SU-DHL-6 (cell line): ENCODE measurements around the gene SLC1A5.

Experiments used
- H2AFZ ChIP-seq: fragments of 200-600 bp; sonication (generic); 2 replicates; pipeline ENCODE4 v1.6.1; 2014; ENCODE audit warnings: low read depth, mild to moderate bottlenecking, moderate library complexity, mixed read lengths, antibody characterized with exemption, low read length; ENCODE audit not compliant: severe bottlenecking
- H3F3A ChIP-seq: fragments of 200-600 bp; shearing (Covaris generic); 2 replicates; pipeline ENCODE4 v1.6.0; 2016; ENCODE audit warnings: antibody characterized with exemption, mild to moderate bottlenecking; ENCODE audit not compliant: insufficient read depth
- H3K27ac ChIP-seq: fragments of 200-600 bp; sonication (generic); 2 replicates; pipeline ENCODE4 v1.5.1; 2016; ENCODE audit warnings: low read depth, mild to moderate bottlenecking, low read length, moderate library complexity, mixed read lengths
- H3K27me3 ChIP-seq: fragments of 200-600 bp; sonication (generic), shearing (Covaris generic); 2 replicates; pipeline ENCODE4 v1.6.0; 2014; ENCODE audit warnings: mild to moderate bottlenecking, low read length
- H3K36me3 ChIP-seq: fragments of 200-600 bp; sonication (generic); 2 replicates; pipeline ENCODE4 v1.6.1; 2014; ENCODE audit warnings: mild to moderate bottlenecking, low read length, mixed read lengths
- H3K4me2 ChIP-seq: fragments of 300-600, 200-600 bp; shearing (Covaris generic), sonication (generic); 2 replicates; pipeline ENCODE4 v1.6.0; 2014; ENCODE audit warnings: low read length, low read depth, mild to moderate bottlenecking; ENCODE audit not compliant: poor library complexity, severe bottlenecking
- H3K4me3 ChIP-seq: fragments of 200-600 bp; sonication (generic); 2 replicates; pipeline ENCODE4 v1.5.1; 2014; ENCODE audit warnings: antibody characterized with exemption, low read length, mild to moderate bottlenecking, mixed read lengths; ENCODE audit not compliant: insufficient read depth, poor library complexity, severe bottlenecking
- H3K79me2 ChIP-seq: fragments of 200-600 bp; sonication (generic); 2 replicates; pipeline ENCODE4 v1.6.1; 2014; ENCODE audit warnings: mild to moderate bottlenecking, low read length, moderate library complexity; ENCODE audit not compliant: insufficient read depth
- H3K9ac ChIP-seq: fragments of 200-600 bp; sonication (generic); 2 replicates; pipeline ENCODE4 v1.7.0; 2014; ENCODE audit warnings: mild to moderate bottlenecking, low read length
- H3K9me2 ChIP-seq: fragments of 200-600 bp; sonication (generic); replicated peaks from 2 replicates; pipeline ENCODE4 v1.6.1; 2014; ENCODE audit warnings: low read length; ENCODE audit not compliant: insufficient read depth
- H3K9me3 ChIP-seq: fragments of 200-600 bp; sonication (generic); 2 replicates; pipeline ENCODE4 v1.6.1; 2014; ENCODE audit warnings: low read length, mixed read lengths; ENCODE audit not compliant: insufficient read depth
- H4K20me1 ChIP-seq: fragments of 200-600 bp; sonication (generic); 2 replicates; pipeline ENCODE4 v1.6.1; 2014; ENCODE audit warnings: low read depth, mild to moderate bottlenecking, antibody characterized with exemption, low read length, moderate library complexity, mixed read lengths
- CTCF ChIP-seq: fragments of 200-600 bp; sonication (generic); IDR thresholded peaks from one replicate; pipeline ENCODE4 v1.5.1; 2017; ENCODE audit warnings: antibody characterized with exemption, mild to moderate bottlenecking, low read length, moderate library complexity; ENCODE audit not compliant: insufficient read depth, poor library complexity, severe bottlenecking
- EZH2phosphoT487 ChIP-seq: fragments of 200-600 bp; sonication (generic), shearing (Covaris generic); conservative IDR thresholded peaks from 2 replicates; pipeline ENCODE4 v1.6.1; 2018; ENCODE audit warnings: mild to moderate bottlenecking, antibody characterized with exemption, low read length, moderate library complexity, mixed read lengths

The SLC1A5 gene

GRCh38 chr19:46766569-46767317 is 21.7 kb downstream of the SLC1A5 start:
- Histone ChIP-seq H3F3A (0 out of 2 replicates have a peak, but pooled peaks cover 4% of the 10 kb centered on the region), H3K27ac (no peak overlapping the region), H3K79me2 (no peaks in the 10 kb centered on the region), H2AFZ (no peak overlapping the region), H3K36me3 (no peaks in the 10 kb centered on the region), H3K4me2 (no peak overlapping the region), H3K9me3 (no peaks in the 10 kb centered on the region), H3K9ac (no peak overlapping the region), H3K4me3 (no peak overlapping the region), H3K9me2 (no peaks in the 10 kb centered on the region), H4K20me1 (no peaks in the 10 kb centered on the region), H3K27me3 (no peaks in the 10 kb centered on the region)
- TF ChIP-seq CTCF, result peak; percentile 93
- TF ChIP-seq EZH2phosphoT487, result no peak

DNA sequence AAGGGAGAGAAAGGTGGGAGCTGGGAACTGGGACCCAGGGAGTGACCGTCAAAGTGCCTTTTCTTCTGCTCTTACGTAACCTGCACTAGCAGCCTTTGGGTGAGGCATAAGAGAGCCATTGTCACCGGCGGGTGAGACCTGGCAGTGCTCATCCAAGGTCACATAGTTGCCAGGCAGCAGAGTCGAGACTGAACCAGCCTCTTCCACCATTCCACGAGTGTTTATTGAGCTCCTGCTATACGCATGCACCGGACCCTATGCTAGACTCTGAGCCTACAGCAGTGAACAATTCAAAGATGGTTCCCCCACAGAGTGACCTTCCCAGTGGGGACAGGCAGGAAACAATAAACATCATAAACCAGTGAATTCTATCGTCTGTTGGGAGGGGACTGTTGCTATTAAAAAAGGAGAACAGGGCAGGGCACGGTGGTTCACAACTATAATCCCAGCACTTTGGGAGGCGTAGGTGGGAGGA is 23.5 kb downstream of the SLC1A5 start:
- no peaks in the 10 kb centered on the region for H3K9me3 ChIP-seq
- H3K9ac ChIP-seq, result no peak overlapping the region
- H2AFZ ChIP-seq, result no peak overlapping the region
- H3K4me2 ChIP-seq, result no peak overlapping the region
- no peak overlapping the region for H3K27ac ChIP-seq
- TF ChIP-seq EZH2phosphoT487 (no peak), CTCF (no peak)
- no peaks in the 10 kb centered on the region for H3K36me3 ChIP-seq
- no peaks in the 10 kb centered on the region for H3F3A ChIP-seq
- no peaks in the 10 kb centered on the region for H3K9me2 ChIP-seq
- no peaks in the 10 kb centered on the region for H4K20me1 ChIP-seq
- H3K27me3 ChIP-seq, result no peaks in the 10 kb centered on the region
- no peak overlapping the region for H3K4me3 ChIP-seq
- H3K79me2 ChIP-seq, result no peaks in the 10 kb centered on the region

- TF ChIP-seq EZH2phosphoT487, result no peak
- TF ChIP-seq CTCF, result no peak
- H3K9me2 ChIP-seq, result no peaks in the 10 kb centered on the region
- H2AFZ ChIP-seq, result no peak overlapping the region
- no peak overlapping the region for H3K4me3 ChIP-seq
- H3F3A ChIP-seq, result no peaks in the 10 kb centered on the region
- H3K36me3 ChIP-seq, result no peaks in the 10 kb centered on the region
- H3K27me3 ChIP-seq, result no peaks in the 10 kb centered on the region
- no peak overlapping the region for H3K27ac ChIP-seq
- H3K79me2 ChIP-seq, result no peaks in the 10 kb centered on the region
- H4K20me1 ChIP-seq, result no peaks in the 10 kb centered on the region
- H3K4me2 ChIP-seq, result no peak overlapping the region
- no peak overlapping the region for H3K9ac ChIP-seq
- no peaks in the 10 kb centered on the region for H3K9me3 ChIP-seq
Observed at GRCh38 chr19:46762245-46762890, 26.0 kb downstream of the SLC1A5 start.
